HepG2 (cell line): ENCODE data around the gene TJAP1. TPM values are rescaled to one million over a fixed set of nuclear protein-coding genes. Genes with fewer than 3 reads are reported as not detected.
A peak's percentile ranks its signal among the peaks of the same experiment; 100 is the strongest.

Source experiments
- ATAC-seq: fragments of 200-7000 bp; cut with Tn5 transposase; 3 replicates; pipeline ENCODE4 v1.9.1; 2020; ENCODE audit warnings: mild to moderate bottlenecking, moderate library complexity
- BruUV-seq: library from RNA; stranded (reverse); fragments of 400-500 nt; replicated peaks from 2 replicates; lab custom pipeline; 2021; lab: Mats Ljungman, UMichigan
- CTCF ChIA-PET: fragments of 300-600 bp; formaldehyde crosslinking; extraction: SDS; loops from one replicate; lab custom pipeline; 2021; ENCODE audit warnings: low total read pairs, inconsistent platforms, low intra/inter-chr PET ratio; lab: Yijun Ruan, JAX
- POLR2A ChIA-PET: fragments of 350-600 bp; sonication (Branson Sonifier 250); formaldehyde crosslinking; loops from one replicate; lab custom pipeline; 2020; ENCODE audit warnings: antibody characterized with exemption, inconsistent platforms; lab: Yijun Ruan, JAX
- DNase-seq: peaks from one replicate; pipeline ENCODE4 v3.0.0-alpha.2; 2015; ENCODE audit warnings: low spot score
- FAIRE-seq: peaks from 3 replicates; lab custom pipeline; 2011; peaks lifted over from hg19 to GRCh38; lab: Jason Lieb, UNC
- H2AFZ ChIP-seq: one replicate; pipeline ENCODE4 v1.6.1; 2011; ENCODE audit warnings: low read length, inconsistent platforms
- H3K27ac ChIP-seq: fragments of 300-600 bp; 3 replicates; pipeline ENCODE4 v1.8.0; 2011; ENCODE audit warnings: mixed run types, mild to moderate bottlenecking, mixed read lengths, low read length, inconsistent platforms; ENCODE audit not compliant: insufficient read depth; ENCODE audit errors: extremely low read length
- H3K27me3 ChIP-seq, 2 experiments: fragments of 200-600 bp in 1 of 2; 2 replicates in 1 of 2; 3 replicates in 1 of 2; pipeline versions ENCODE4 v1.6.0 to v1.8.0; 2011; ENCODE audit warnings: low read length in 2 of 2, mild to moderate bottlenecking in 2 of 2, moderate library complexity in 2 of 2, inconsistent platforms in 1 of 2; ENCODE audit not compliant: insufficient read depth in 2 of 2, control insufficient read depth in 1 of 2
- H3K36me3 ChIP-seq, 2 experiments: fragments of 200-600 bp in 1 of 2; replicated peaks in 1 of 2; 2 replicates in 1 of 2; 3 replicates in 1 of 2; pipeline versions ENCODE4 v1.5.1 to v1.8.0; 2011; ENCODE audit warnings: low read length in 2 of 2, inconsistent platforms in 1 of 2; ENCODE audit not compliant: insufficient read depth in 2 of 2, control insufficient read depth in 1 of 2
- H3K4me1 ChIP-seq: 2 replicates; pipeline ENCODE4 v1.5.1; 2012; ENCODE audit warnings: low read length, inconsistent platforms; ENCODE audit not compliant: insufficient read depth
- H3K4me2 ChIP-seq: 2 replicates; pipeline ENCODE4 v1.6.0; 2011; ENCODE audit warnings: low read depth, low read length, inconsistent platforms
- H3K4me3 ChIP-seq, 3 experiments: fragments of 200-600 bp in 1 of 3; sonication (generic), shearing (Covaris generic) in 1 of 3; replicated peaks in 1 of 3; 2 replicates each; pipeline ENCODE4 v1.5.1; 2011 to 2016; ENCODE audit warnings: low read length in 3 of 3, inconsistent platforms in 2 of 3, low read depth in 2 of 3, mild to moderate bottlenecking in 2 of 3, control low read depth in 1 of 3, mixed read lengths in 1 of 3; ENCODE audit not compliant: insufficient read depth in 1 of 3
- H3K79me2 ChIP-seq: one replicate; pipeline ENCODE4 v1.6.1; 2011; ENCODE audit warnings: low read length, inconsistent platforms; ENCODE audit not compliant: insufficient read depth
- H3K9ac ChIP-seq: 2 replicates; pipeline ENCODE4 v1.6.0; 2011; ENCODE audit warnings: mild to moderate bottlenecking, low read depth, low read length, inconsistent platforms; ENCODE audit not compliant: insufficient read depth
- H3K9me3 ChIP-seq: 2 replicates; pipeline ENCODE4 v1.5.1; 2012; ENCODE audit warnings: mild to moderate bottlenecking, low read length
- H4K20me1 ChIP-seq: 2 replicates; pipeline ENCODE4 v1.6.0; 2011; ENCODE audit warnings: inconsistent platforms, mild to moderate bottlenecking, low read length, moderate library complexity; ENCODE audit not compliant: insufficient read depth
- CAMTA2 ChIP-seq: sonication (generic); formaldehyde crosslinking; IDR thresholded peaks from 2 replicates; pipeline ENCODE4 v1.4.0; 2020; ENCODE audit warnings: mild to moderate bottlenecking, missing genetic modification reagents, borderline replicate concordance
- WGBS: methylation state at CpG from one replicate; pipeline ENCODE4 v1.1.6; 2017; ENCODE audit warnings: low lambda C conversion rate; 5-methylcytosine and 5-hydroxymethylcytosine counted together
- in situ Hi-C: cut with HindIII; loops from 2 replicates; pipeline ENCODE4 v1.10.0; 2017; ENCODE audit warnings: low pct_unique_long_range_greater_than_20kb; ENCODE audit not compliant: extremely low pct_ligation_motif_present
- intact Hi-C: fragments of 100-400 bp; cut with micrococcal nuclease; formaldehyde crosslinking; loops from one replicate; pipeline ENCODE4 v1.10.0; 2022; ENCODE audit not compliant: unreplicated experiment
- polyA plus RNA-seq, 8 experiments: library from polyadenylated mRNA; depleted of rRNA in 3 of 8; stranded (reverse) in 7 of 8; unstranded in 1 of 8; fragments of >200 nt; fragmentation: Illumina TruSeq in 4 of 8; extraction: Trizol in 4 of 8; gene quantifications; 2 replicates each; pipeline versions ENCODE4 v1.2.1 to v1.2.3, GENCODE V29; 2011 to 2016; ENCODE audit warnings: low read depth in 4 of 8, missing spikeins in 1 of 8, mixed read lengths in 1 of 8; ENCODE audit not compliant: insufficient read depth in 1 of 8
- total RNA-seq, 5 experiments: library from RNA; depleted of rRNA; stranded (reverse); fragments of >200 nt; fragmentation: Illumina TruSeq; extraction: Trizol; gene quantifications; 2 replicates each; pipeline ENCODE4 v1.2.3, GENCODE V29; 2016; ENCODE audit warnings: low read depth in 1 of 5
- TF ChIP-seq, protein P1 (sequence below): sonication (generic); formaldehyde crosslinking; IDR thresholded peaks from 2 replicates; pipeline ENCODE4 v1.4.0; 2020; ENCODE audit warnings: missing genetic modification reagents

TJAP1 gene
- total and polyA plus RNA-seq, 2 of the 13 experiments (the other 11 are each of a cell fraction or from before 2014, with no cell fraction given), result 15.7 to 41.6 TPM

DNA sequence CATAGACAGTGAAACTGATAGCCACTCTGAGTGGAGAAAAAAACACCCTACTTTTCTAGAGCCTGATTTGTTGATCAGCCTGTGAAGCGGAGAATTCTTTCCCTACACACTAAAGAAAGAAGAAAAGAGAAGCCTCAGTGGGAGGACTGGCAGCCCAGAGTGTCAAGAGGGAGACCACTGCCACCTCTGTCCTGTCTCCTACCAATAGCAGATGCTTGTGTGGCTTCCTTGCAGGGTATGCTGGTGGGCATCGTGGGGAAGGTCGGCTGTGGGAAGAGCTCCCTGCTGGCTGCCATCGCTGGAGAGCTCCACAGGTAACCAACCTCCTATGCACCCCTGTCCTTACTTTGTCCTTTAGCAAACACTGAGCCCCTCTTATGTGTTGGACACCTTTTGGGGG, 39.7 kb upstream of the TJAP1 start:
- in situ Hi-C loops, result no loop called here
- DNase-seq (no peak), ATAC-seq (no peak), FAIRE-seq (no peak)
- 84% methylated on average over 4 of the region's 4 CpGs for WGBS
- Histone ChIP-seq H3K36me3 (peaks cover 8 to 16% of the 10 kb centered on the region in 2 experiments), H3K4me3 (no peak overlapping the region), H3K4me1 (peaks cover 34% of the 10 kb centered on the region), H3K27ac (peak overlapping the region; percentile 63), H3K27me3 (no peaks in the 10 kb centered on the region), H3K9ac (no peak overlapping the region; the same call in 1 of the 2 replicates), H4K20me1 (no peaks in the 10 kb centered on the region), H3K4me2 (no peak overlapping the region), H3K79me2 (no peaks in the 10 kb centered on the region), H2AFZ (no peak overlapping the region), H3K9me3 (no peaks in the 10 kb centered on the region)
- ChIA-PET POLR2A (interaction anchor here (0.7 to 4.5 kb wide), 18 partner anchors 11 to 256 kb away, joined by 3 to 63 read pairs (median 6); partner anchors contain the start of genes ABCC10, CUL9, DLK2 and LRRC73), CTCF (no interaction called here)
- TF ChIP-seq CAMTA2, result 0 out of 2 replicates have a peak, but pooled peaks have one; percentile 52
- TF ChIP-seq, protein P1, sequence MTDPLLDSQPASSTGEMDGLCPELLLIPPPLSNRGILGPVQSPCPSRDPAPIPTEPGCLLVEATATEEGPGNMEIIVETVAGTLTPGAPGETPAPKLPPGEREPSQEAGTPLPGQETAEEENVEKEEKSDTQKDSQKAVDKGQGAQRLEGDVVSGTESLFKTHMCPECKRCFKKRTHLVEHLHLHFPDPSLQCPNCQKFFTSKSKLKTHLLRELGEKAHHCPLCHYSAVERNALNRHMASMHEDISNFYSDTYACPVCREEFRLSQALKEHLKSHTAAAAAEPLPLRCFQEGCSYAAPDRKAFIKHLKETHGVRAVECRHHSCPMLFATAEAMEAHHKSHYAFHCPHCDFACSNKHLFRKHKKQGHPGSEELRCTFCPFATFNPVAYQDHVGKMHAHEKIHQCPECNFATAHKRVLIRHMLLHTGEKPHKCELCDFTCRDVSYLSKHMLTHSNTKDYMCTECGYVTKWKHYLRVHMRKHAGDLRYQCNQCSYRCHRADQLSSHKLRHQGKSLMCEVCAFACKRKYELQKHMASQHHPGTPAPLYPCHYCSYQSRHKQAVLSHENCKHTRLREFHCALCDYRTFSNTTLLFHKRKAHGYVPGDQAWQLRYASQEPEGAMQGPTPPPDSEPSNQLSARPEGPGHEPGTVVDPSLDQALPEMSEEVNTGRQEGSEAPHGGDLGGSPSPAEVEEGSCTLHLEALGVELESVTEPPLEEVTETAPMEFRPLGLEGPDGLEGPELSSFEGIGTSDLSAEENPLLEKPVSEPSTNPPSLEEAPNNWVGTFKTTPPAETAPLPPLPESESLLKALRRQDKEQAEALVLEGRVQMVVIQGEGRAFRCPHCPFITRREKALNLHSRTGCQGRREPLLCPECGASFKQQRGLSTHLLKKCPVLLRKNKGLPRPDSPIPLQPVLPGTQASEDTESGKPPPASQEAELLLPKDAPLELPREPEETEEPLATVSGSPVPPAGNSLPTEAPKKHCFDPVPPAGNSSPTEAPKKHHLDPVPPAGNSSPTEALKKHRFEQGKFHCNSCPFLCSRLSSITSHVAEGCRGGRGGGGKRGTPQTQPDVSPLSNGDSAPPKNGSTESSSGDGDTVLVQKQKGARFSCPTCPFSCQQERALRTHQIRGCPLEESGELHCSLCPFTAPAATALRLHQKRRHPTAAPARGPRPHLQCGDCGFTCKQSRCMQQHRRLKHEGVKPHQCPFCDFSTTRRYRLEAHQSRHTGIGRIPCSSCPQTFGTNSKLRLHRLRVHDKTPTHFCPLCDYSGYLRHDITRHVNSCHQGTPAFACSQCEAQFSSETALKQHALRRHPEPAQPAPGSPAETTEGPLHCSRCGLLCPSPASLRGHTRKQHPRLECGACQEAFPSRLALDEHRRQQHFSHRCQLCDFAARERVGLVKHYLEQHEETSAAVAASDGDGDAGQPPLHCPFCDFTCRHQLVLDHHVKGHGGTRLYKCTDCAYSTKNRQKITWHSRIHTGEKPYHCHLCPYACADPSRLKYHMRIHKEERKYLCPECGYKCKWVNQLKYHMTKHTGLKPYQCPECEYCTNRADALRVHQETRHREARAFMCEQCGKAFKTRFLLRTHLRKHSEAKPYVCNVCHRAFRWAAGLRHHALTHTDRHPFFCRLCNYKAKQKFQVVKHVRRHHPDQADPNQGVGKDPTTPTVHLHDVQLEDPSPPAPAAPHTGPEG (CRISPR knock-in tag), result no peak
- no TSS peak for BruUV-seq
- intact Hi-C loops, result loop anchor here (10.0 kb wide), 1 partner anchor 57 kb away; no protein-coding TSS in a partner anchor
